K562 (cell line): Measurements from ENCODE around the gene HPN. TPM values are rescaled to one million over a fixed set of nuclear protein-coding genes. Genes with fewer than 3 reads are reported as not detected.
A peak's percentile ranks its signal among the peaks of the same experiment; 100 is the strongest.

Source experiments
- ATAC-seq: fragments of 200-7000 bp; cut with Tn5 transposase; 3 replicates; pipeline ENCODE4 v1.9.1; 2020; ENCODE audit warnings: moderate library complexity
- BruUV-seq: library from RNA; stranded (reverse); fragments of 400-500 nt; replicated peaks from 2 replicates; lab custom pipeline; 2021; lab: Mats Ljungman, UMichigan
- CTCF ChIA-PET: fragments of 300-600 bp; formaldehyde crosslinking; extraction: SDS; loops from one replicate; lab custom pipeline; 2021; ENCODE audit warnings: low intra/inter-chr PET ratio; lab: Yijun Ruan, JAX
- POLR2A ChIA-PET: fragments of 300-600, 350-650 bp; sonication (Branson Sonifier 250); formaldehyde crosslinking; extraction: SDS; loops from one replicate; lab custom pipeline; 2021; ENCODE audit warnings: antibody characterized with exemption, inconsistent platforms; lab: Yijun Ruan, JAX
- DNase-seq, 4 experiments: peaks; one replicate each; pipeline versions ENCODE4 v3.0.0 to v3.0.0-alpha.2; 2011 to 2018; ENCODE audit warnings: low spot score in 3 of 4, mixed read lengths in 3 of 4; ENCODE audit errors: extremely low read depth in 1 of 4
- FAIRE-seq: peaks from 2 replicates; lab custom pipeline; 2011; peaks lifted over from hg19 to GRCh38; lab: Jason Lieb, UNC
- H2AFZ ChIP-seq: 2 replicates; pipeline ENCODE4 v1.6.0; 2011; ENCODE audit warnings: low read depth, low read length, control low read depth, inconsistent platforms
- H3K27ac ChIP-seq: fragments of 200-600 bp; 3 replicates; pipeline ENCODE4 v1.8.0; 2011; ENCODE audit warnings: low read depth, mild to moderate bottlenecking, control low read depth, inconsistent platforms, low read length, moderate library complexity, mixed read lengths; ENCODE audit errors: extremely low read depth
- H3K27me3 ChIP-seq, 2 experiments: fragments of 300-600 bp in 1 of 2; 2 replicates in 1 of 2; 3 replicates in 1 of 2; pipeline versions ENCODE4 v1.6.0 to v1.8.0; 2011; ENCODE audit warnings: inconsistent platforms in 2 of 2, low read length in 2 of 2, mild to moderate bottlenecking in 1 of 2, mixed read lengths in 1 of 2, moderate library complexity in 1 of 2; ENCODE audit not compliant: control insufficient read depth in 2 of 2, insufficient read depth in 2 of 2
- H3K36me3 ChIP-seq: fragments of 300-600 bp; 3 replicates; pipeline ENCODE4 v1.8.0; 2011; ENCODE audit warnings: mild to moderate bottlenecking, low read length, inconsistent platforms; ENCODE audit not compliant: control insufficient read depth, insufficient read depth
- H3K4me1 ChIP-seq, 2 experiments: fragments of 200-600 bp in 1 of 2; replicated peaks in 1 of 2; 2 replicates in 1 of 2; 3 replicates in 1 of 2; pipeline versions ENCODE4 v1.5.1 to v1.8.0; 2011; ENCODE audit warnings: inconsistent platforms in 2 of 2, low read length in 2 of 2, mild to moderate bottlenecking in 1 of 2, mixed read lengths in 1 of 2, moderate library complexity in 1 of 2; ENCODE audit not compliant: control insufficient read depth in 2 of 2, insufficient read depth in 2 of 2
- H3K4me2 ChIP-seq: 2 replicates; pipeline ENCODE4 v1.6.1; 2011; ENCODE audit warnings: low read length, control low read depth, inconsistent platforms, mixed read lengths; ENCODE audit not compliant: insufficient read depth
- H3K4me3 ChIP-seq: fragments of 200-600 bp; sonication (generic), shearing (Covaris generic); 2 replicates; pipeline ENCODE4 v1.5.1; 2016; ENCODE audit warnings: control low read depth, inconsistent platforms
- H3K79me2 ChIP-seq: fragments of 200-600 bp; 3 replicates; pipeline ENCODE4 v1.8.0; 2011; ENCODE audit warnings: low read length, inconsistent platforms; ENCODE audit not compliant: control insufficient read depth, insufficient read depth
- H3K9ac ChIP-seq, 2 experiments: 2 replicates each; pipeline versions ENCODE4 v1.6.0 to v1.6.1; 2011; ENCODE audit warnings: low read depth in 2 of 2, low read length in 2 of 2, control low read depth in 1 of 2, inconsistent platforms in 1 of 2, mild to moderate bottlenecking in 1 of 2, mixed read lengths in 1 of 2; ENCODE audit not compliant: insufficient read depth in 1 of 2
- H3K9me1 ChIP-seq: one replicate; pipeline ENCODE4 v1.6.0; 2011; ENCODE audit warnings: inconsistent platforms, mild to moderate bottlenecking, low read length, moderate library complexity; ENCODE audit not compliant: control insufficient read depth, insufficient read depth
- H3K9me3 ChIP-seq: replicated peaks from 2 replicates; pipeline ENCODE4 v1.5.1; 2011; ENCODE audit warnings: low read depth, low read length, inconsistent platforms; ENCODE audit not compliant: control insufficient read depth, insufficient read depth
- H4K20me1 ChIP-seq: replicated peaks from 2 replicates; pipeline ENCODE4 v1.6.1; 2011; ENCODE audit warnings: low read length, inconsistent platforms, mixed read lengths; ENCODE audit not compliant: control insufficient read depth, insufficient read depth
- PKNOX1 ChIP-seq: fragments of 450-650 bp; IDR thresholded peaks from 2 replicates; pipeline ENCODE4 v1.6.1; 2016
- TBP ChIP-seq: optimal IDR thresholded peaks from 2 replicates; pipeline ENCODE3; 2011; ENCODE audit warnings: low read depth, low read length, improper control_type of control experiment
- ZNF408 ChIP-seq: fragments of 250-450 bp; sonication (Bioruptor Pico); IDR thresholded peaks from 2 replicates; pipeline ENCODE4 v1.4.0; 2020; ENCODE audit warnings: low read depth, mild to moderate bottlenecking, moderate library complexity
- WGBS: fragments of 100-300 bp; shearing (Covaris generic); methylation state at CpG from one replicate; pipeline ENCODE4 v1.1.6; 2016; ENCODE audit warnings: low coverage, mixed read lengths; ENCODE audit not compliant: insufficient coverage; ENCODE audit errors: missing lambda C conversion rate; 5-methylcytosine and 5-hydroxymethylcytosine counted together
- in situ Hi-C: fragments of 300-500 bp; cut with MboI; formaldehyde crosslinking; loops from 4 replicates; pipeline ENCODE4 v1.15.0; 2018; ENCODE audit warnings: inconsistent platforms, mixed read lengths
- intact Hi-C: fragments of 100-400 bp; cut with micrococcal nuclease; formaldehyde crosslinking; loops from 2 replicates; pipeline ENCODE4 v1.14.2; 2022
- polyA plus RNA-seq, 8 experiments: library from polyadenylated mRNA; depleted of rRNA in 4 of 8; stranded (reverse) in 5 of 8; unstranded in 3 of 8; fragments of >200 nt; fragmentation: Nextera tagmentation in 2 of 8; fragmentation: Illumina TruSeq in 1 of 8; extraction: Ambion mirVana in 2 of 8; extraction: Trizol in 1 of 8; gene quantifications; 2 replicates each; pipeline versions ENCODE4 v1.2.1 to v1.2.3, GENCODE V29; 2011 to 2014; ENCODE audit warnings: inconsistent platforms in 1 of 8, missing spikeins in 1 of 8
- total RNA-seq, 7 experiments: library from RNA; depleted of rRNA in 6 of 7; stranded (reverse); fragments of >200 nt in 6 of 7; fragmentation: Illumina TruSeq in 2 of 7; extraction: Trizol in 2 of 7; gene quantifications; 2 replicates each; pipeline versions ENCODE4 v1.2.1 to v1.2.3, GENCODE V29; 2011 to 2021; ENCODE audit warnings: low replicate concordance in 1 of 7

The HPN gene
- total and polyA plus RNA-seq, 9 of the 15 experiments (the other 6 are each of a cell fraction or from before 2014, with no cell fraction given) = 0.10 to 0.20 TPM; not detected in 7

GRCh38 chr19:35032356-35032865 is 9.1 kb upstream of the HPN start:
- POLR2A ChIA-PET = interaction anchor here (1.0 to 2.7 kb wide), 2 partner anchors 12 to 30 kb away, joined by 3 to 8 read pairs; no protein-coding TSS in a partner anchor
- Histone ChIP-seq H3K27me3 (peaks cover 2 to 17% of the 10 kb centered on the region in 2 experiments; a peak in 1 of 5 replicates), H2AFZ (no peak overlapping the region), H4K20me1 (0 out of 2 replicates have a peak, but pooled peaks cover 3% of the 10 kb centered on the region), H3K4me2 (no peak overlapping the region), H3K4me1 (peaks cover 0 to 25% of the 10 kb centered on the region in 2 experiments; a peak in 4 of 5 replicates), H3K9me3 (no peaks in the 10 kb centered on the region), H3K9ac (no peak overlapping the region), H3K27ac (no peak overlapping the region), H3K4me3 (no peak overlapping the region), H3K79me2 (no peaks in the 10 kb centered on the region), H3K9me1 (no peaks in the 10 kb centered on the region), H3K36me3 (peaks cover 11% of the 10 kb centered on the region)
- CTCF ChIA-PET = no interaction called here
- 44% methylated on average over 12 of the region's 17 CpGs for WGBS
- FAIRE-seq = peak; percentile 37
- BruUV-seq = no TSS peak
- DNase-seq = no peak
- intact Hi-C loops (no loop called here), in situ Hi-C loops (no loop called here)
- no peak for ATAC-seq
- TF ChIP-seq ZNF408 (CRISPR knock-in tag) (no peak), TBP (no peak), PKNOX1 (peak; percentile 59)
